Erythroblast (primary cell): ENCODE results near the gene FAM185A.
"Not testable (repeated sequence)": the region's sequence is repeated elsewhere in the genome, so short reads cannot be mapped to it uniquely, and the experiment has no call there.

Source experiments
- GATA1 ChIP-seq: IDR thresholded peaks from 2 replicates; pipeline ENCODE4 v1.6.1; 2011; ENCODE audit warnings: low read depth, mild to moderate bottlenecking, control low read depth, low read length, moderate library complexity
- POLR2A ChIP-seq: IDR thresholded peaks from 2 replicates; pipeline ENCODE4 v1.6.1; 2011; ENCODE audit warnings: mild to moderate bottlenecking, low read length

DNA sequence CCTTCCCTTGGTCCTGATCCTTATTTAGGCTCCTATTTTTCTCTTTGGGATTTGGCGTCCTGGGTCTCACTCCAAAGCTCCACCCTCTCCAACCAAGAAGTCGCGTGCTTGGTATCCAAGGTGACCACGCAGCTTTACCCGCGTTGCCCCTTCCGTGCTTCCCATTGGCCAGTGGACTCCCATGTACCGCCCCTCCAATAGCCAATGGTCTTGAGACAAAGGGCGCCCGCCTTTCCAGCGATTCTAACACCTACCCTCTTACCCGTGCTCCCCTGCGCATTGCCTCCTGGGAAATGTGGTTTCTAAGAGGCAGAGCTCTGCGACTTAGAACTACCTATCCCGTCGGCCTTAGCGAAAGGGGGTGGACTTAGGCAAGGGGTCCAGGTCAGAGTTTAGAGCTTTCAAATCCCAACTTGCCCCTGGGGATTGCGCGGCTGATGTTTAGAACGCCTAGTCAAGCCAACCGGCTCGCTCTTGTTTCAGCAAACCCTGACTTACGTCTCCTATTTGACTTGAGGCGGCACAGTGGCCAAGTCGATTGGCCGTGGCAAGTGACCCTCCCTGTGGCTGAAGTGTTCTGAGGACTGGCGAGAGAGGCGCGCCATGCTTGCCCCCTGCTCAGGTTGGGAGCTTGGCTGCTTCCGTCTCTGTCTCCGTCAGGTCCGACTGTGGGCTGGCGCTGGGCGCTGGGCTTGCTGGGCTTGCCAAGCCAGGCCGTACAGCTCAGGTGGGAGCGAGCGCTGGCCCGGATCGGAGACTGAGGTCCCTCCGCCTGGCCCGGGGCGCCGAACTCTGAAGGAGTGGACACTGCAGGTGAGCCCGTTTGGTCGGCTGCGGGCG, at the start of gene FAM185A:
- TF ChIP-seq POLR2A, result peak; percentile 60
- not testable (repeated sequence) for TF ChIP-seq GATA1
